Hepatic stellate cell (primary cell): Measurements from ENCODE around the gene AGR3.

Experiments
- DNase-seq: peaks from one replicate; pipeline ENCODE4 v3.0.0; 2011; ENCODE audit warnings: low spot score

Gene AGR3

GRCh38 chr7:16881844-16882243, at the start of gene AGR3:
Gene AGR3 (minus strand): TSS chr7:16881983. CDS start chr7:16878618, 3,365 bp downstream.
- no peak for DNase-seq

- DNase-seq: no peak
Observed at GRCh38 chr7:16930946-16931345, 49.2 kb upstream of the AGR3 start.

- DNase-seq: no peak
Observed at GRCh38 chr7:16929146-16929762, 47.5 kb upstream of the AGR3 start.

- no peak for DNase-seq
Observed at GRCh38 chr7:16926861-16927260, 45.1 kb upstream of the AGR3 start.

- DNase-seq: peak; percentile 17
Observed at GRCh38 chr7:16926283-16926682, 44.5 kb upstream of the AGR3 start.

- DNase-seq: no peak
Observed at GRCh38 chr7:16925609-16926008, 43.8 kb upstream of the AGR3 start.

- no peak for DNase-seq
Observed at GRCh38 chr7:16923019-16923418, 41.2 kb upstream of the AGR3 start.

- no peak for DNase-seq
Observed at GRCh38 chr7:16921644-16922257, 40.0 kb upstream of the AGR3 start.

- no peak for DNase-seq
Observed at GRCh38 chr7:16921151-16921550, 39.4 kb upstream of the AGR3 start.

GRCh38 chr7:16919440-16919839, 37.7 kb upstream of the AGR3 start:
- DNase-seq: no peak

GRCh38 chr7:16918288-16918895, 36.6 kb upstream of the AGR3 start:
- no peak for DNase-seq

- no peak for DNase-seq
Observed at GRCh38 chr7:16916738-16917137, 35.0 kb upstream of the AGR3 start.

GRCh38 chr7:16916105-16916639, 34.4 kb upstream of the AGR3 start:
- DNase-seq: no peak

GRCh38 chr7:16915405-16915804, 33.6 kb upstream of the AGR3 start:
- no peak for DNase-seq

- no peak for DNase-seq
Observed at GRCh38 chr7:16914771-16915170, 33.0 kb upstream of the AGR3 start.

GRCh38 chr7:16913643-16914042, 31.9 kb upstream of the AGR3 start:
- DNase-seq: no peak

GRCh38 chr7:16912540-16912939, 30.8 kb upstream of the AGR3 start:
- no peak for DNase-seq

GRCh38 chr7:16908561-16908960, 26.8 kb upstream of the AGR3 start:
- DNase-seq: no peak

- DNase-seq: no peak
Observed at GRCh38 chr7:16905300-16906044, 23.7 kb upstream of the AGR3 start.

- no peak for DNase-seq
Observed at GRCh38 chr7:16904076-16904475, 22.3 kb upstream of the AGR3 start.

GRCh38 chr7:16900209-16900768, 18.5 kb upstream of the AGR3 start:
- no peak for DNase-seq

GRCh38 chr7:16891874-16892643, 10.3 kb upstream of the AGR3 start:
- no peak for DNase-seq
